ENCODE measurements around the gene RNF146.

Gene RNF146

DNA sequence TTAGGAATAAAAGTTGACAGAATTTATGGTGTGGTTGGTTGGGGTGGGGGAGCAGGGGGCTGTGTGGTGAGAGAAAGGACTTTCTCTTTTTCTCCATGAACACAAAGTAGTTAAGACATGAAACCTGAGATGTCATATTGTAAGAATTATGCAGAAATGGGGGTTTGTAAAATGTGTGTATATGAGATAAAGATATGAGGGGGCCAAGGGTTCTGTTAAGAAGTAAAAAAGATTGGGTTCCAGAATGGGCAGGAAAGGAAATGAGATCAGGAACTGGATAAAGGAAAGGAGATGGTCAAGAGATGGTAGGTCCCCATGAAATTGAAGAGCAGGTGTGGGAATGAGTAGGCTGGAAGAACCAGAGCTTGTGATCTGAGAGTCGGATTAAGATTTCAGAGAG lies 9.7 kb downstream of the RNF146 start:
- Histone ChIP-seq H3K27me3 (ENCODE audit: insufficient read depth, poor library complexity, severe bottlenecking) (no peaks in the 10 kb centered on the region), H3K27ac (replicated peaks) (no peak overlapping the region), H3K4me3 (replicated peaks; ENCODE audit: insufficient read depth, low read length) (no peak overlapping the region)
- DNase-seq (ENCODE audit: low read depth in 1 of 2, low spot score in 1 of 2), result no peak
- TF ChIP-seq, protein P1, sequence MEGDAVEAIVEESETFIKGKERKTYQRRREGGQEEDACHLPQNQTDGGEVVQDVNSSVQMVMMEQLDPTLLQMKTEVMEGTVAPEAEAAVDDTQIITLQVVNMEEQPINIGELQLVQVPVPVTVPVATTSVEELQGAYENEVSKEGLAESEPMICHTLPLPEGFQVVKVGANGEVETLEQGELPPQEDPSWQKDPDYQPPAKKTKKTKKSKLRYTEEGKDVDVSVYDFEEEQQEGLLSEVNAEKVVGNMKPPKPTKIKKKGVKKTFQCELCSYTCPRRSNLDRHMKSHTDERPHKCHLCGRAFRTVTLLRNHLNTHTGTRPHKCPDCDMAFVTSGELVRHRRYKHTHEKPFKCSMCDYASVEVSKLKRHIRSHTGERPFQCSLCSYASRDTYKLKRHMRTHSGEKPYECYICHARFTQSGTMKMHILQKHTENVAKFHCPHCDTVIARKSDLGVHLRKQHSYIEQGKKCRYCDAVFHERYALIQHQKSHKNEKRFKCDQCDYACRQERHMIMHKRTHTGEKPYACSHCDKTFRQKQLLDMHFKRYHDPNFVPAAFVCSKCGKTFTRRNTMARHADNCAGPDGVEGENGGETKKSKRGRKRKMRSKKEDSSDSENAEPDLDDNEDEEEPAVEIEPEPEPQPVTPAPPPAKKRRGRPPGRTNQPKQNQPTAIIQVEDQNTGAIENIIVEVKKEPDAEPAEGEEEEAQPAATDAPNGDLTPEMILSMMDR (IDR thresholded peaks at IDR 0.05; ENCODE audit: insufficient read depth, low read length), result no peak
- TF ChIP-seq REST (IDR thresholded peaks at IDR 0.05; ENCODE audit: insufficient replicate concordance, low read depth), result no peak
- TF ChIP-seq SPI1 (IDR thresholded peaks at IDR 0.05; ENCODE audit: borderline replicate concordance, low read depth), result no peak
- no peak for TF ChIP-seq GABPA (IDR thresholded peaks at IDR 0.05; ENCODE audit: low read depth)
- no peak for TF ChIP-seq POLR2AphosphoS5 (IDR thresholded peaks at IDR 0.05; ENCODE audit: low read depth)

DNA sequence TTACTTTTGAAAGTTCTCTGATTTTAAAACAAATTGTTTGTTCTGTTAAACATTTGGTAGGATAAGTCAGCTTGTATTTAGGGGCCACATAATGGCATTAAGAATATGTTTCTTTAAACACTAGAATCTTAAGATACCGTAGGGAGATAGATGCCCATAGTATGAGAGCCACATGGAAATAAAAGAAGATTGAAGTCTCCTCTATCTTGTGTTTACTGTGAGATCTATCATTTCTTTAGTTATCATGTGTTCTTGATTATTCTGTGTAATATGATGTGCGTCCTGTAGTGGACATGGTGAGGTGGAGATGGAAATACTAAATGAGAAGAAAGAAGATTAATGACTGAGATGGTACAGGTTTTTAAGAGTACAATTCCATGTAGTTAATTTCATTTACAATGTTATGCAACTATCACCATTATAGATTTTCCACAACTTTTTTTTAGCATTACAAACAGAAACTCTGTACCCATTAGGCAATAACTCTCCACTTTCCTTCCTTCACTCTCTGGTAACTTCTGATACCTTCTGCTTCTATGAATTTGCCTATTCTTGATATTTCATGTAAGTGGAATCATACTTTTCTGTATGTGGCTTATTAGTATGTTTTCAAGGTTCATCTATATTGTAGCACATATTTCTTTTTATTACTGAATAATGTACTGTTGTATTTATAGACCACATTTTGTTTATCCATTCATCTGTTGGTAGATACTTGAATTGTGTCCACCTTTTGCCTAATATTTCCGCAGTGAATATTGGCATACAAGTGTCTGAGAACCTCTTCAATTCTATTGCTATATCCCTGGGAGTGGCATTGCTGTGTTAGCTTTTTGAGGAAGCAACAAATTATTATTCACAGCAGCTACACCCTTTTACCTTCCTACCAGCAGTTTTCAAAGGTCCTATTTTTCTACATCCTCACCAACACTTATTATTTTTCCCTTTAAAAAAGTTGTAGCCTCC lies 11.5 kb downstream of the RNF146 start:
- Histone ChIP-seq H3K27ac (replicated peaks) (no peak overlapping the region), H3K27me3 (ENCODE audit: insufficient read depth, poor library complexity, severe bottlenecking) (no peaks in the 10 kb centered on the region), H3K4me3 (replicated peaks; ENCODE audit: insufficient read depth, low read length) (no peak overlapping the region)
- TF ChIP-seq SPI1 (IDR thresholded peaks at IDR 0.05; ENCODE audit: borderline replicate concordance, low read depth), result no peak
- no peak for TF ChIP-seq GABPA (IDR thresholded peaks at IDR 0.05; ENCODE audit: low read depth)
- TF ChIP-seq POLR2AphosphoS5 (IDR thresholded peaks at IDR 0.05; ENCODE audit: low read depth), result no peak
- no peak for TF ChIP-seq REST (IDR thresholded peaks at IDR 0.05; ENCODE audit: insufficient replicate concordance, low read depth)
- TF ChIP-seq, protein P1 (IDR thresholded peaks at IDR 0.05; ENCODE audit: insufficient read depth, low read length), result no peak
- DNase-seq (ENCODE audit: low read depth in 1 of 2, low spot score in 1 of 2), result no peak

DNA sequence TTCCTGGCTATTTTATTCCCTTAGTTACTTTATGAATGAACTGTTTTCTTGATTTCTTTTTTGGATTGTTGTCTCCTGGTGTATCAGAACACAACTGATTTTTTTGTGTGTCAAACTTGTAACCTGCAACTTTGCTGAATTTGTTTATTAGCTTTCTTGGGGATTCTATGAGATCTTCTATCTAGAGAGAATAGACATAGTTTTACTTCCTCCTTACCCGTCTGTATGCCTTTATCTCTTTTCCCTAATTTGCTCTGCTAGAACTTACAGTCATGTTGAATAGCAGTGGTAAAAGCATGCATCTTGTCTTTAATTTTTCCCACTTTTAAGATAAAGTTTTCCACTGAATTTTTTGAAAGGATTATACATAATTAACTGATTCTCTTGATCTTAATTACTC lies 13.2 kb downstream of the RNF146 start:
- Histone ChIP-seq H3K4me3 (replicated peaks; ENCODE audit: insufficient read depth, low read length) (no peak overlapping the region), H3K27ac (replicated peaks) (no peak overlapping the region), H3K27me3 (ENCODE audit: insufficient read depth, poor library complexity, severe bottlenecking) (no peaks in the 10 kb centered on the region)
- TF ChIP-seq POLR2AphosphoS5 (IDR thresholded peaks at IDR 0.05; ENCODE audit: low read depth) (no peak), REST (IDR thresholded peaks at IDR 0.05; ENCODE audit: insufficient replicate concordance, low read depth) (no peak), GABPA (IDR thresholded peaks at IDR 0.05; ENCODE audit: low read depth) (no peak), SPI1 (IDR thresholded peaks at IDR 0.05; ENCODE audit: borderline replicate concordance, low read depth) (no peak)
- TF ChIP-seq, protein P1 (IDR thresholded peaks at IDR 0.05; ENCODE audit: insufficient read depth, low read length), result no peak
- no peak for DNase-seq (ENCODE audit: low read depth in 1 of 2, low spot score in 1 of 2)

Data from HL-60 (cell line).